HepG2 (cell line): ENCODE results near the gene ZCCHC9.

Experiments
- ARHGAP35 ChIP-seq: sonication (generic); formaldehyde crosslinking; IDR thresholded peaks from 2 replicates; pipeline ENCODE4 v1.9.0; 2022; ENCODE audit warnings: mild to moderate bottlenecking, inconsistent platforms, moderate library complexity, missing genetic modification reagents, borderline replicate concordance
- PAX8 ChIP-seq: sonication (generic); formaldehyde crosslinking; IDR thresholded peaks from 2 replicates; pipeline ENCODE4 v1.8.0; 2022; ENCODE audit warnings: mild to moderate bottlenecking, missing genetic modification reagents, borderline replicate concordance
- PHF5A ChIP-seq: IDR thresholded peaks from one replicate; pipeline ENCODE4 v1.6.1; 2018; ENCODE audit warnings: low read depth, missing genetic modification reagents; ENCODE audit not compliant: unreplicated experiment
- YY1 ChIP-seq: IDR thresholded peaks from 2 replicates; pipeline ENCODE4 v1.6.1; 2011; ENCODE audit warnings: low read length, low read depth, moderate library complexity, mild to moderate bottlenecking; ENCODE audit not compliant: insufficient read depth, insufficient replicate concordance
- ZNF343 ChIP-seq: sonication (generic); formaldehyde crosslinking; IDR thresholded peaks from 2 replicates; pipeline ENCODE4 v1.4.0; 2020; ENCODE audit warnings: mild to moderate bottlenecking, missing genetic modification reagents
- ZNF460 ChIP-seq: sonication (generic); formaldehyde crosslinking; IDR thresholded peaks from 2 replicates; pipeline ENCODE4 v1.5.1; 2020; ENCODE audit warnings: missing genetic modification reagents, mild to moderate bottlenecking, borderline replicate concordance
- ZNF589 ChIP-seq: sonication (generic); formaldehyde crosslinking; conservative IDR thresholded peaks from 2 replicates; pipeline ENCODE4 v1.8.0; 2022; ENCODE audit warnings: mild to moderate bottlenecking, moderate library complexity, missing genetic modification reagents
- ZNF792 ChIP-seq: IDR thresholded peaks from 2 replicates; pipeline ENCODE4 v1.6.1; 2016
- TF ChIP-seq, protein P1 (sequence below): sonication (generic); formaldehyde crosslinking; IDR thresholded peaks from 2 replicates; pipeline ENCODE4 v1.5.0; 2020; ENCODE audit warnings: mild to moderate bottlenecking, missing genetic modification reagents, moderate library complexity
- TF ChIP-seq, protein P2 (sequence below): sonication (generic); formaldehyde crosslinking; IDR thresholded peaks from 2 replicates; pipeline ENCODE4 v1.4.0; 2020; ENCODE audit warnings: missing genetic modification reagents

DNA sequence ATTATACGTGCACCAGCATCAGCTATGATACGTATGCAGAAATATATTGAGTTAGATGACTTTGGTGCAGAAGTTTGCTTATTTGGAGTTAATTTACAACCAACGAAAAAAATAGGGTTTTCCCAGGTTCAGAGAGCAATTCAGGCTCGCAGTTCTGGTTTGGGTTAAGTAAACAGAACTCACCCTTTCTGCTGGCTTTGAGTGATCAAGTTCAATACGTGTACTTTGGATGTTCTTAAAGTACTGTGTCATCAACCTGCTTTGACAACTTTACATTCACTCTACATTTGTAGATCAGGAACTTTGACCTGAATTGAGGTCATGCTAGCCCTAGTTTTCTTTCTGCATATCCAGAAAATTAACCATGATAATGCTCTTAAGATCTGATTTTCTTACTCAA lies 51.8 kb downstream of the ZCCHC9 start:
- no peak for TF ChIP-seq ARHGAP35 (CRISPR knock-in tag)
- no peak for TF ChIP-seq ZNF343 (CRISPR knock-in tag)
- TF ChIP-seq, protein P1, sequence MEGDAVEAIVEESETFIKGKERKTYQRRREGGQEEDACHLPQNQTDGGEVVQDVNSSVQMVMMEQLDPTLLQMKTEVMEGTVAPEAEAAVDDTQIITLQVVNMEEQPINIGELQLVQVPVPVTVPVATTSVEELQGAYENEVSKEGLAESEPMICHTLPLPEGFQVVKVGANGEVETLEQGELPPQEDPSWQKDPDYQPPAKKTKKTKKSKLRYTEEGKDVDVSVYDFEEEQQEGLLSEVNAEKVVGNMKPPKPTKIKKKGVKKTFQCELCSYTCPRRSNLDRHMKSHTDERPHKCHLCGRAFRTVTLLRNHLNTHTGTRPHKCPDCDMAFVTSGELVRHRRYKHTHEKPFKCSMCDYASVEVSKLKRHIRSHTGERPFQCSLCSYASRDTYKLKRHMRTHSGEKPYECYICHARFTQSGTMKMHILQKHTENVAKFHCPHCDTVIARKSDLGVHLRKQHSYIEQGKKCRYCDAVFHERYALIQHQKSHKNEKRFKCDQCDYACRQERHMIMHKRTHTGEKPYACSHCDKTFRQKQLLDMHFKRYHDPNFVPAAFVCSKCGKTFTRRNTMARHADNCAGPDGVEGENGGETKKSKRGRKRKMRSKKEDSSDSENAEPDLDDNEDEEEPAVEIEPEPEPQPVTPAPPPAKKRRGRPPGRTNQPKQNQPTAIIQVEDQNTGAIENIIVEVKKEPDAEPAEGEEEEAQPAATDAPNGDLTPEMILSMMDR (CRISPR knock-in tag): no peak
- TF ChIP-seq ZNF460 (CRISPR knock-in tag): no peak
- TF ChIP-seq PHF5A (CRISPR knock-in tag): peak; percentile 69
- no peak for TF ChIP-seq PAX8
- TF ChIP-seq, protein P2, sequence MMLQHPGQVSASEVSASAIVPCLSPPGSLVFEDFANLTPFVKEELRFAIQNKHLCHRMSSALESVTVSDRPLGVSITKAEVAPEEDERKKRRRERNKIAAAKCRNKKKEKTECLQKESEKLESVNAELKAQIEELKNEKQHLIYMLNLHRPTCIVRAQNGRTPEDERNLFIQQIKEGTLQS (CRISPR knock-in tag): no peak
- TF ChIP-seq ZNF792 (CRISPR knock-in tag): peak; percentile 60; the same call in 1 of the 2 replicates
- no peak for TF ChIP-seq YY1
- no peak for TF ChIP-seq ZNF589 (CRISPR knock-in tag)
